AG10803 (cell line): ENCODE results near the gene OTOF.

Source experiments
- DNase-seq: peaks from one replicate; pipeline ENCODE4 v3.0.0; 2010; ENCODE audit warnings: low read depth
- H3K4me3 ChIP-seq: 2 replicates; pipeline ENCODE4 v1.5.1; 2011; ENCODE audit warnings: mild to moderate bottlenecking, low read length, control low read depth
- CTCF ChIP-seq: conservative IDR thresholded peaks from 2 replicates; pipeline ENCODE4 v1.5.1; 2011; ENCODE audit warnings: mild to moderate bottlenecking, low read length, control low read depth, inconsistent platforms

OTOF gene

GRCh38 chr2:26465981-26466471 lies 11.9 kb downstream of the OTOF start:
- no peak overlapping the region for H3K4me3 ChIP-seq
- no peak for TF ChIP-seq CTCF
- no peak for DNase-seq

- no peak for DNase-seq
- TF ChIP-seq CTCF = no peak
- no peak overlapping the region for H3K4me3 ChIP-seq
Measured at GRCh38 chr2:26465266-26465925, 12.5 kb downstream of the OTOF start.

- no peak for TF ChIP-seq CTCF
- H3K4me3 ChIP-seq = no peak overlapping the region
- DNase-seq = no peak
Measured at GRCh38 chr2:26464390-26465265, 13.3 kb downstream of the OTOF start.

GRCh38 chr2:26463244-26464192 lies 14.4 kb downstream of the OTOF start:
- TF ChIP-seq CTCF = no peak
- no peak overlapping the region for H3K4me3 ChIP-seq
- DNase-seq = no peak

GRCh38 chr2:26462511-26463243 lies 15.2 kb downstream of the OTOF start:
- peak; percentile 59 for DNase-seq
- no peak overlapping the region for H3K4me3 ChIP-seq
- TF ChIP-seq CTCF = peak; percentile 60

- no peak for TF ChIP-seq CTCF
- no peak overlapping the region for H3K4me3 ChIP-seq
- no peak for DNase-seq
Measured at GRCh38 chr2:26462100-26462499, 15.8 kb downstream of the OTOF start.
